Measurements from ENCODE around the gene TARBP1.
A peak's percentile ranks its signal among the peaks of the same experiment; 100 is the strongest.

The TARBP1 gene

DNA sequence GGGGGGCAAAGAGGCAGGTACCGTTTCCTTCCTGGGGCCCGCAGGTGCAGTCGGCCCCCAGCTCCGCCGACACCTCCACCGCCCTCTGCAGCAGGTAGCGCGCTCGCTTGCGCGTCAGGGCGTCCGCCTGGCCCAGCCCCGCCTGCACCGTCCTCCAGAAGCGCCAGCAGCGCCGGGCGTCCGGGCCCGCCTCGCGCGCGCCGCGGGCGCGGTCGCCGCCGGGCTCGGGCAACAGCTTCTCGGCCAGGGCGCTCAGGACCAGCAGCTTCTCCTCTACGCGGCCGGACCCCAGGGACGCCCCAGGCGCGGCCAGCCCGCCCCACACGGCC lies 863 bp downstream of the TARBP1 start:
- H3K4me1 ChIP-seq (ENCODE audit: insufficient read depth, low read length), result peaks cover 10% of the 10 kb centered on the region
- H3K9ac ChIP-seq (ENCODE audit: low read depth, low read length), result peak overlapping the region; percentile 89

DNA sequence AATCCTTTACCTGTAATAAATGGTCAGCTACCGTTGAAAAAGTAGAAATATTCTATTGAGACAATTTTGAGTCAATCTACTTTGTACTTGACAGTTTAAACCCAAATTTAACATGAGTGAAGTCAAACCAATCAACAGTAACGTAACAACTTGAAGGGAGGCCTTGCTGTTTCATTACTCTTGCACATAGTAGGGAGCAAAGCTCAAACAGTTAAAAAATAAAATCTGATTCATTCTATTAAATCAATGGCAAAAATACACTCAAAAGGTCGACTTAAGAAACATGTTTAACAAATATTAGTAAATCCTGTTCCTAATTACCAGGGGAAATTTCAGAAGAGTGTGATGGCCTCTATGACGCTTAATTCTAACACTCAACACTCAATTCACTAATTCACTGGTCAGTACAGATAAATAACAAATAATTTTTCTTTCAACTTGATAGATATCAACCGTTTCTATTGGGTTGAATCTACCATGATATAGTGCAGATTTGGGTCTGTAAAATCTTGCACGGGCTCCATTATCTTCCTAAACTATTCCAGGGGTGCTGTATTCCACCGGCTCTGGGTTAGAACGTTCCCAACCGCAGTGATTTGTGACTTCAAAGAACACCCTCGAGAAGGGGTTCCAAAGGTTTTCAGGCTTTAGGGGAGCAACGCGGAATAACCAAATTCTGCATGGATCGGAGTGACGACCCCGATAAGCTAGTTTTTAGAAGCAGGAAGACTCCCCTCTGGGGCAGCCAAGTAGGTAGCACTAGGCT lies 1.4 kb downstream of the TARBP1 start:
- H3K4me1 ChIP-seq (ENCODE audit: insufficient read depth, low read length), result peaks cover 10% of the 10 kb centered on the region
- H3K9ac ChIP-seq (ENCODE audit: low read depth, low read length), result peak overlapping the region; percentile 89
- no peaks in the 10 kb centered on the region for H3K9me3 ChIP-seq (ENCODE audit: control insufficient read depth, insufficient read depth, low read length)
- no peaks in the 10 kb centered on the region for H3K36me3 ChIP-seq (ENCODE audit: insufficient read depth, low read length)

More for the DNA sequence above, 863 bp downstream of the TARBP1 start:
- no peaks in the 10 kb centered on the region for H3K9me3 ChIP-seq (ENCODE audit: control insufficient read depth, insufficient read depth, low read length)
- no peaks in the 10 kb centered on the region for H3K36me3 ChIP-seq (ENCODE audit: insufficient read depth, low read length)

GRCh38 chr1:234476172-234476571 lies 2.8 kb downstream of the TARBP1 start:
- no peaks in the 10 kb centered on the region for H3K36me3 ChIP-seq (ENCODE audit: insufficient read depth, low read length)
- peaks cover 10% of the 10 kb centered on the region for H3K4me1 ChIP-seq (ENCODE audit: insufficient read depth, low read length)
- no peaks in the 10 kb centered on the region for H3K9me3 ChIP-seq (ENCODE audit: control insufficient read depth, insufficient read depth, low read length)
- no peak overlapping the region for H3K9ac ChIP-seq (ENCODE audit: low read depth, low read length)

DNA sequence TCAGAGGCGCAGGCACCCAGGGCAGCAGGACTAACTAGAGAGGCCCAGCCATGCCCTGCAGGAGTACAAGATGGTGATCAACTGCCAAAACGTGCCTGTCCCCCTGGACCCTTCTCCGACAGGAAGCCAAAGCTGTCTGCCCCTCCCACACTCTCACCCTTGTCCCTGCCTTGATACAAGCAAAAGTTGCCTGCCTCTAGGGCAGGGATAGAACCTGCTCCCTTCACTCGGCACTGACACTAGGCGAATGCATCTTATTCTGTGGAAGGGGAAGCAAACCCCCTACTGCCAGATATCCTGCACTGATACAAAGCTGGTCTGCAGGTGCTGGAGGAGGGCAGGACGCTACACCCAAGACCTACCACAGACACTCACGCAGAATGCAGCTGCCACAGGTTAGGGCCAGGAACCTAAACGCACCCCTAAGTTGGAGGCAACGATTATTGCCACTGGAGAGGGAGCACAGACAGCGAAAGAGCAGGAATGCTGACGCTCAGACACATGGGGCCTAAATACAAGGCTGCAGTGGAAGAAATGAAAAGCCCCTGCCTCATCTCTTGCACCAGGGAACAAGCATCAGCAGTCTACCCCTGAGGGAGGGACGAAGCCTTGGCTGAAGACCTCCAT lies 3.7 kb downstream of the TARBP1 start:
- Histone ChIP-seq H3K4me1 (ENCODE audit: insufficient read depth, low read length) (peaks cover 10% of the 10 kb centered on the region), H3K9me3 (ENCODE audit: control insufficient read depth, insufficient read depth, low read length) (no peaks in the 10 kb centered on the region), H3K36me3 (ENCODE audit: insufficient read depth, low read length) (no peaks in the 10 kb centered on the region), H3K9ac (ENCODE audit: low read depth, low read length) (no peak overlapping the region)

DNA sequence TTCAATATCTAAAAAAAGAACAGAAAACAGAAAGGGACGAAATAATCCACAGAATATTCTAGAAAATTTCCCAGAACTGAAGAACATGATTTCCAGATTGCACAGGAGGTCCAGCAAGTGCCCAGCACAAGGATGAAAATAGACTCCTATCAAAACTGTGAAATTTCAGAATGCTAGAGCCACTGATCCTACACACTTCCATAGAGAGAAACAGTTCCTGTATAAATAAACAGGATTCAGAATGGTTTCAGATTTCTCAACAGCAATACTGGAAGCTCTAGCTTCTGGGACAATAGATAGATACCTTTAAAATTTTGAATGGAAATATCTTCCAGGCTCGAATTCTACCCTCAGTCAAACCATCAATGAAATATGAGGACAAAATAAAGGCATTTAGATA lies 4.6 kb downstream of the TARBP1 start:
- Histone ChIP-seq H3K36me3 (ENCODE audit: insufficient read depth, low read length) (no peaks in the 10 kb centered on the region), H3K4me1 (ENCODE audit: insufficient read depth, low read length) (peaks cover 10% of the 10 kb centered on the region), H3K9ac (ENCODE audit: low read depth, low read length) (no peak overlapping the region), H3K9me3 (ENCODE audit: control insufficient read depth, insufficient read depth, low read length) (no peaks in the 10 kb centered on the region)

- Histone ChIP-seq H3K36me3 (ENCODE audit: insufficient read depth, low read length) (no peaks in the 10 kb centered on the region), H3K9ac (ENCODE audit: low read depth, low read length) (no peak overlapping the region), H3K4me1 (ENCODE audit: insufficient read depth, low read length) (peaks cover 10% of the 10 kb centered on the region), H3K9me3 (ENCODE audit: control insufficient read depth, insufficient read depth, low read length) (no peaks in the 10 kb centered on the region)
Measured at GRCh38 chr1:234473118-234473517, 5.9 kb downstream of the TARBP1 start.

GRCh38 chr1:234469376-234469775 lies 9.6 kb downstream of the TARBP1 start:
- Histone ChIP-seq H3K9me3 (ENCODE audit: control insufficient read depth, insufficient read depth, low read length) (no peaks in the 10 kb centered on the region), H3K36me3 (ENCODE audit: insufficient read depth, low read length) (no peaks in the 10 kb centered on the region), H3K4me1 (ENCODE audit: insufficient read depth, low read length) (no peaks in the 10 kb centered on the region; the same call in 1 of the 2 replicates), H3K9ac (ENCODE audit: low read depth, low read length) (no peak overlapping the region)

DNA sequence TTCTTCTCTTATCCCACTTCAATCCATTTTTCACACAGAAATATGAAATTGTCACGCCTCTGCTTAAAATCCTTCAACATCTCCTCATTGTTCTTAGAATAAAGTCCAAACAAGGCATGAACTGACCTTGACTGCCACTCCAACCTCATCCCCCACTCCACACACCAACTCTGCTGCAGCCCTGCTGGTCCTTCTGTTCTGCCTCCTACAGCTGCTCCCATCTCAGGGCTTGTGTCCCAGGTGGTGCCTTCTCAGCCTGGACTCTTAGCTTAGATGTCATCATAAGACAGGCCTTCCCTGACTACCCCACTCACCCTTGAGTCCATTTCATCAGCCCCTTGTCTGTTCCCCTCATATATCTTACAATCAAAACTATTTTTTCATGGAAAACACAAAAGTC lies 10.4 kb downstream of the TARBP1 start:
- H3K9ac ChIP-seq (ENCODE audit: low read depth, low read length), result no peak overlapping the region
- H3K36me3 ChIP-seq (ENCODE audit: insufficient read depth, low read length), result no peaks in the 10 kb centered on the region
- H3K9me3 ChIP-seq (ENCODE audit: control insufficient read depth, insufficient read depth, low read length), result no peaks in the 10 kb centered on the region
- H3K4me1 ChIP-seq (ENCODE audit: insufficient read depth, low read length), result no peaks in the 10 kb centered on the region; the same call in 1 of the 2 replicates

DNA sequence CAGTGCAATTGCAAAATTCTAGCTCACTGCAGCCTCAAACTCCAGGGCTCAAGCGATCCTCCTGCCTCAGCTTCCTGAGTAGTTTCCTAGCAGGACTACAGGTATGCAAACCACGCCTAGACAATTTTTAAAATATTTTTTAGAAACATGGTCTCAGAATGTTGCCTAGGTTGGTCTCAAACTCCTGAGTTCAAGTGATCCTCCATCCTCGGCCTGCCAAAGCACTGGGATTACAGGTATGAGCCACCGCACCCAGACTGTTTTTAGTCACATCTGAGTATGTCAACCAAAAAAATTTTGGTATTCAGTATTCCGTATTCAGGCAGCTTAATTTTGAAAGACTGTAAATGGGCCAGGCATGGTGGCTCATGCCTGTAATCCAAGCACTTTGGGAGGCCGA lies 11.2 kb downstream of the TARBP1 start:
- H3K36me3 ChIP-seq (ENCODE audit: insufficient read depth, low read length), result no peaks in the 10 kb centered on the region
- no peaks in the 10 kb centered on the region for H3K4me1 ChIP-seq (ENCODE audit: insufficient read depth, low read length)
- H3K9me3 ChIP-seq (ENCODE audit: control insufficient read depth, insufficient read depth, low read length), result no peaks in the 10 kb centered on the region
- H3K9ac ChIP-seq (ENCODE audit: low read depth, low read length), result no peak overlapping the region

- H3K36me3 ChIP-seq (ENCODE audit: insufficient read depth, low read length), result no peaks in the 10 kb centered on the region
- no peaks in the 10 kb centered on the region for H3K9me3 ChIP-seq (ENCODE audit: control insufficient read depth, insufficient read depth, low read length)
- H3K4me1 ChIP-seq (ENCODE audit: insufficient read depth, low read length), result no peaks in the 10 kb centered on the region
- no peak overlapping the region for H3K9ac ChIP-seq (ENCODE audit: low read depth, low read length)
Measured at GRCh38 chr1:234466945-234467344, 12.0 kb downstream of the TARBP1 start.

- H3K9ac ChIP-seq (ENCODE audit: low read depth, low read length), result no peak overlapping the region
- H3K36me3 ChIP-seq (ENCODE audit: insufficient read depth, low read length), result no peaks in the 10 kb centered on the region
- H3K4me1 ChIP-seq (ENCODE audit: insufficient read depth, low read length), result no peaks in the 10 kb centered on the region
- H3K9me3 ChIP-seq (ENCODE audit: control insufficient read depth, insufficient read depth, low read length), result no peaks in the 10 kb centered on the region
Measured at GRCh38 chr1:234463749-234464148, 15.2 kb downstream of the TARBP1 start.

- no peak overlapping the region for H3K9ac ChIP-seq (ENCODE audit: low read depth, low read length)
- no peaks in the 10 kb centered on the region for H3K9me3 ChIP-seq (ENCODE audit: control insufficient read depth, insufficient read depth, low read length)
- no peaks in the 10 kb centered on the region for H3K36me3 ChIP-seq (ENCODE audit: insufficient read depth, low read length)
- H3K4me1 ChIP-seq (ENCODE audit: insufficient read depth, low read length), result no peaks in the 10 kb centered on the region
Measured at GRCh38 chr1:234460652-234461051, 18.3 kb downstream of the TARBP1 start.

DNA sequence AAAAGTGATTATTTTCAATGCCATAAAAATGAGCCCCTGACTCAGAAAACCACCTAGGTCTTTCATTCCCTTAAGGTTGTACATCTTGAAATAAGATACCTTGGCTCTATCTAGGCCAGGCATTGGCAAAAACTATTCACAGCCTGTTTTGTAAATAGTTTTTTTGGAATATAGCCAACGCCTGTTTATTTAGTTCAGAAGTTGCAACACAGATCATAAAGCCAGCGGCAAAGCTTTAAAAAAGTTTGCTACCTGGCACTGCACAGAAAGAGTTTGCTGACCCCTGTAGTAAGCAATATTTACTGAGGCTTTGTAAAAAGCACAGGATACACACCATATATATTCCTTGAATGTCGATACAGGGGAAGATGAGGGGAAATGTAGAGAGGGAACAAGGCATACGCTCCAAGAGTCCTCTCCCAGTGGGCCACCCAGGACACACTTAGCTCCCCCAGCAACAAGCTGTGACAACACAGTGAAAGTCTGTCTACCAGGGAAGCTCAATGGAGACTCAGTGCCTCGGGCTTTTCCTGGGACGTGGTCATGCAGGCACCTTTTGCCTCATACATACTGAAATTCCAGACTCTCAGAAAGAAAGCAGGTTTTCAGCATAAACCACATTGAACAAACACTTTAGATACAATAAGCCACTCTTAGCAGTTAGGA lies 20.5 kb downstream of the TARBP1 start:
- Histone ChIP-seq H3K36me3 (ENCODE audit: insufficient read depth, low read length) (no peaks in the 10 kb centered on the region), H3K9ac (ENCODE audit: low read depth, low read length) (no peak overlapping the region), H3K4me1 (ENCODE audit: insufficient read depth, low read length) (no peaks in the 10 kb centered on the region), H3K9me3 (ENCODE audit: control insufficient read depth, insufficient read depth, low read length) (no peaks in the 10 kb centered on the region)

GRCh38 chr1:234454926-234455325 lies 24.1 kb downstream of the TARBP1 start:
- no peaks in the 10 kb centered on the region for H3K9me3 ChIP-seq (ENCODE audit: control insufficient read depth, insufficient read depth, low read length)
- no peak overlapping the region for H3K9ac ChIP-seq (ENCODE audit: low read depth, low read length)
- H3K4me1 ChIP-seq (ENCODE audit: insufficient read depth, low read length), result no peaks in the 10 kb centered on the region
- H3K36me3 ChIP-seq (ENCODE audit: insufficient read depth, low read length), result no peaks in the 10 kb centered on the region

Measured in ES-I3 (cell line).